ENCODE measurements around the gene VIT.

DNA sequence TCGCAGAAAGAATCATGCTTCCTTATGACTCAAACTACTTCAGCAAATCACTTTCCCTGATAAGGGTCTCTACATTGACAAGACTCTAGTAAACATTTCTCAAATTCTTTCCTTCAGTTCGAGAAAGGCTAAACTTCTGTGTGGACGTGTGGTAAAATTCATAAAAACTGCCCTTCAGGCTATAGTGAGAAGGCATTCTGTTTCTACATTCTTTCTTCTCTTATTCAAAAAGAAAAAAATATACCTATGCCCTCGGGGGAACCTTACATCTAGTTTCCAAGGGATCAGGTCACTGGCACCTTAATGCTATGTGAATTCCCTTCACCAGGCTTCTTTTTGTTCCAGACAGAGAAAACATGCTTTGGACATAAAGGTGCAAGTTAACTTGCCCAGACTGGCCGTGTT, 4.9 kb downstream of the VIT start:
- TF ChIP-seq CTCF (IDR thresholded peaks at IDR 0.05) = no peak
- no peak for TF ChIP-seq POLR2A (IDR thresholded peaks at IDR 0.05)

All from Peyer's patch (tissue), 4 donors.